Esophagus squamous epithelium (tissue), 4 donors: ENCODE measurements around the gene EPN2.

Experiments
- CTCF ChIP-seq, 6 experiments: fragments of 450-650 bp in 4 of 6; fragments of 200-600 bp in 2 of 6; sonication (generic) in 2 of 6; IDR thresholded peaks; one replicate each; pipeline ENCODE4 v1.5.1; 2016 to 2019; ENCODE audit warnings: antibody characterized with exemption in 6 of 6, mild to moderate bottlenecking in 4 of 6, moderate library complexity in 4 of 6
- POLR2A ChIP-seq, 4 donors: fragments of 450-650 bp; IDR thresholded peaks; one replicate each; pipeline ENCODE4 v1.6.1; 2017; ENCODE audit warnings: antibody characterized with exemption in 4 of 4, mild to moderate bottlenecking in 4 of 4, moderate library complexity in 3 of 4

GRCh38 chr17:19369107-19369778, 132.1 kb downstream of the EPN2 start:
- no peak for TF ChIP-seq CTCF (IDR thresholded peaks at IDR 0.05)
- no peak for TF ChIP-seq POLR2A (IDR thresholded peaks at IDR 0.05)
